GM12878 (cell line): ENCODE results near the gene RAB31. TPM values are rescaled to one million over a fixed set of nuclear protein-coding genes. Genes with fewer than 3 reads are reported as not detected.

ENCODE experiments used
- ATAC-seq: fragments of 200-7000 bp; cut with Tn5 transposase; 3 replicates; pipeline ENCODE4 v1.9.1; 2020; ENCODE audit warnings: mild to moderate bottlenecking, moderate library complexity
- BruUV-seq: library from RNA; stranded (reverse); fragments of 400-500 nt; replicated peaks from 2 replicates; lab custom pipeline; 2021; lab: Mats Ljungman, UMichigan
- CTCF ChIA-PET: fragments of 300-600 bp; sonication (Branson Sonifier 250); formaldehyde crosslinking; extraction: SDS; loops from one replicate; lab custom pipeline; 2021; ENCODE audit warnings: inconsistent platforms; lab: Yijun Ruan, JAX
- POLR2A ChIA-PET: fragments of 350-600 bp; formaldehyde crosslinking; extraction: SDS; loops from one replicate; lab custom pipeline; 2021; ENCODE audit warnings: inconsistent platforms; lab: Charles Lee
- RAD21 ChIA-PET: fragments of 300-600 bp; sonication (Branson Sonifier 250); formaldehyde crosslinking; loops from one replicate; lab custom pipeline; 2023; ENCODE audit warnings: antibody characterized with exemption; ENCODE audit not compliant: unreplicated experiment; lab: Charles Lee
- SMC1A ChIA-PET: fragments of 300-600 bp; sonication (Branson Sonifier 250); formaldehyde crosslinking; loops from one replicate; lab custom pipeline; 2023; ENCODE audit not compliant: unreplicated experiment, uncharacterized antibody; lab: Charles Lee
- DNase-seq: peaks from one replicate; pipeline ENCODE4 v3.0.0-alpha.2; 2011; ENCODE audit warnings: low read depth, low spot score
- FAIRE-seq: peaks from 3 replicates; lab custom pipeline; 2011; peaks lifted over from hg19 to GRCh38; lab: Jason Lieb, UNC
- H2AFZ ChIP-seq: 2 replicates; pipeline ENCODE4 v1.6.0; 2011; ENCODE audit warnings: low read depth, low read length, control low read depth; ENCODE audit not compliant: control insufficient read depth
- H3K27ac ChIP-seq: 2 replicates; pipeline ENCODE4 v1.5.1; 2011; ENCODE audit warnings: control low read depth; ENCODE audit not compliant: control insufficient read depth, insufficient read depth
- H3K27me3 ChIP-seq, 2 experiments: replicated peaks in 1 of 2; 2 replicates each; pipeline versions ENCODE4 v1.6.0 to v1.6.1; 2011; ENCODE audit warnings: low read length in 1 of 2; ENCODE audit not compliant: control insufficient read depth in 2 of 2, insufficient read depth in 2 of 2
- H3K36me3 ChIP-seq, 2 experiments: 2 replicates each; pipeline ENCODE4 v1.5.1; 2011; ENCODE audit warnings: low read length in 1 of 2; ENCODE audit not compliant: control insufficient read depth in 2 of 2, insufficient read depth in 2 of 2
- H3K4me1 ChIP-seq: 2 replicates; pipeline ENCODE4 v1.6.1; 2011; ENCODE audit warnings: mild to moderate bottlenecking, low read length, moderate library complexity, mixed read lengths; ENCODE audit not compliant: control insufficient read depth, insufficient read depth
- H3K4me2 ChIP-seq: 2 replicates; pipeline ENCODE4 v1.6.0; 2011; ENCODE audit warnings: control low read depth; ENCODE audit not compliant: control insufficient read depth, insufficient read depth
- H3K4me3 ChIP-seq: fragments of 200-600 bp; sonication (generic); 2 replicates; pipeline ENCODE4 v1.5.1; 2016
- H3K79me2 ChIP-seq: 2 replicates; pipeline ENCODE4 v1.6.0; 2011; ENCODE audit warnings: low read length; ENCODE audit not compliant: control insufficient read depth, insufficient read depth
- H3K9ac ChIP-seq: 2 replicates; pipeline ENCODE4 v1.8.0; 2011; ENCODE audit warnings: low read length, control low read depth, mixed read lengths; ENCODE audit not compliant: control insufficient read depth, insufficient read depth
- H3K9me3 ChIP-seq: replicated peaks from 3 replicates; pipeline ENCODE4 v1.5.1; 2011; ENCODE audit warnings: mild to moderate bottlenecking, low read length; ENCODE audit not compliant: control insufficient read depth, insufficient read depth
- H4K20me1 ChIP-seq: 2 replicates; pipeline ENCODE4 v1.6.0; 2011; ENCODE audit not compliant: control insufficient read depth, insufficient read depth
- ASH2L ChIP-seq: fragments of 300-600, 200-600 bp; sonication (generic); IDR thresholded peaks from 2 replicates; pipeline ENCODE4 v1.6.1; 2017; ENCODE audit warnings: low read depth, mild to moderate bottlenecking, borderline replicate concordance
- ATF7 ChIP-seq: fragments of 450-650 bp; IDR thresholded peaks from 2 replicates; pipeline ENCODE4 v1.6.1; 2016; ENCODE audit warnings: low read depth, mild to moderate bottlenecking
- BCL11A ChIP-seq: IDR thresholded peaks from 2 replicates; pipeline ENCODE4 v1.6.1; 2011; ENCODE audit warnings: low read depth, low read length
- IKZF2 ChIP-seq, 2 experiments: fragments of 450-650 bp; IDR thresholded peaks; 2 replicates each; pipeline ENCODE4 v1.6.1; 2017; ENCODE audit warnings: mild to moderate bottlenecking in 2 of 2, moderate library complexity in 2 of 2
- PKNOX1 ChIP-seq: fragments of 450-650 bp; IDR thresholded peaks from 2 replicates; pipeline ENCODE4 v1.6.1; 2016; ENCODE audit warnings: mild to moderate bottlenecking
- RELA ChIP-seq: fragments of 450-650 bp; IDR thresholded peaks from 2 replicates; pipeline ENCODE4 v1.8.0; 2014; ENCODE audit warnings: borderline replicate concordance; ENCODE audit not compliant: partially characterized antibody
- SMAD1 ChIP-seq: fragments of 450-650 bp; IDR thresholded peaks from 2 replicates; pipeline ENCODE4 v1.6.1; 2018; ENCODE audit warnings: mild to moderate bottlenecking, low read depth; ENCODE audit not compliant: partially characterized antibody
- WGBS: methylation state at CpG from one replicate; pipeline ENCODE4 v1.1.6; 2016; ENCODE audit warnings: low lambda C conversion rate; ENCODE audit not compliant: insufficient replicate concordance, insufficient coverage; ENCODE audit errors: missing lambda C conversion rate; 5-methylcytosine and 5-hydroxymethylcytosine counted together
- in situ Hi-C: fragments of 300-500 bp; cut with MboI; formaldehyde crosslinking; loops from 9 replicates; pipeline ENCODE4 v1.14.3; 2018; ENCODE audit warnings: mixed read lengths
- intact Hi-C: fragments of 100-400 bp; cut with micrococcal nuclease; formaldehyde crosslinking; loops from one replicate; pipeline ENCODE4 v1.14.2; 2022; ENCODE audit not compliant: unreplicated experiment
- polyA plus RNA-seq, 11 experiments: library from polyadenylated mRNA; depleted of rRNA in 4 of 11; unstranded in 6 of 11; stranded (reverse) in 5 of 11; fragments of >200 nt; fragmentation: Nextera tagmentation in 4 of 11; fragmentation: Illumina TruSeq in 1 of 11; extraction: Ambion mirVana in 4 of 11; extraction: Trizol in 1 of 11; gene quantifications; 1 replicate in 1 of 11; 2 replicates in 10 of 11; pipeline versions ENCODE4 v1.2.1 to v1.2.3, GENCODE V29; 2011 to 2016; ENCODE audit warnings: inconsistent platforms in 2 of 11, missing spikeins in 2 of 11, low read depth in 1 of 11
- total RNA-seq, 4 experiments: library from RNA; depleted of rRNA in 3 of 4; stranded (reverse); fragments of >200 nt in 3 of 4; fragmentation: Illumina TruSeq in 1 of 4; extraction: Trizol in 1 of 4; gene quantifications; 2 replicates each; pipeline versions ENCODE4 v1.2.1 to v1.2.3, GENCODE V29; 2013 to 2021

RAB31 gene
- total and polyA plus RNA-seq, 10 of the 15 experiments (the other 5 are each of a cell fraction or from before 2014, with no cell fraction given) = 0.80 to 23.3 (median 12.2) TPM

GRCh38 chr18:9861157-9861556, 153.1 kb downstream of the RAB31 start (continued):
- no peak for TF ChIP-seq ASH2L
- no peak for TF ChIP-seq RELA

- ChIA-PET SMC1A (interaction anchor here (1.0 to 1.8 kb wide), 2 partner anchors 8 to 10 kb away, joined by 4 to 5 read pairs; no protein-coding TSS in a partner anchor), POLR2A (no interaction called here), CTCF (no interaction called here), RAD21 (interaction anchor here (1.3 kb wide), 1 partner anchor 52 kb away, joined by 5 read pairs; the partner anchor contains the start of gene VAPA)
- intact Hi-C loops = no loop called here
- ATAC-seq (peak; percentile 87), DNase-seq (peak; percentile 43), FAIRE-seq (peak; percentile 88)
- TF ChIP-seq PKNOX1 (no peak), BCL11A (peak; percentile 18; the same call in 1 of the 2 replicates), SMAD1 (no peak), ATF7 (peak; percentile 37; the same call in 1 of the 2 replicates), IKZF2 (IDR thresholded peaks at IDR 0.05) (peak in 1 of 2 experiments; percentile 26; a peak in 1 of 4 replicates)
- Histone ChIP-seq H3K4me1 (peaks cover 7% of the 10 kb centered on the region; the same call in 1 of the 2 replicates), H3K9me3 (peaks cover 9% of the 10 kb centered on the region; the same call in 2 of the 3 replicates), H3K9ac (no peak overlapping the region), H3K27me3 (no peaks in the 10 kb centered on the region), H2AFZ (no peak overlapping the region), H3K36me3 (no peaks in the 10 kb centered on the region), H3K27ac (no peak overlapping the region), H3K79me2 (no peaks in the 10 kb centered on the region), H3K4me2 (no peak overlapping the region), H3K4me3 (no peak overlapping the region), H4K20me1 (no peaks in the 10 kb centered on the region)
- whole genome bisulfite sequencing = 13% methylated on average over 4 of the region's 4 CpGs
- in situ Hi-C loops = no loop called here
- BruUV-seq = no TSS peak
These were observed 153.8 kb downstream of the RAB31 start for GRCh38 chr18:9861933-9862332.
